Activated CD4-positive, alpha-beta T cell treated with anti-CD3 and anti-CD28 coated beads, Interleukin-2, Interleukin-4, amounts not matched to agents 100 ng/mL and 50 ng/mL, durations not matched to agents 16 hours and 8 hours (primary cell): ENCODE measurements around the gene RP2.

Experiments used
- DNase-seq: peaks from one replicate; pipeline ENCODE4 v3.0.0-alpha.2; 2020; ENCODE audit warnings: low spot score

The RP2 gene

GRCh38 chrX:46920235-46920634 is 83.4 kb downstream of the RP2 start:
- no peak for DNase-seq

GRCh38 chrX:46922611-46923010 is 85.8 kb downstream of the RP2 start:
- DNase-seq, result no peak

- no peak for DNase-seq
Observed at GRCh38 chrX:46927718-46928117, 90.9 kb downstream of the RP2 start.

- DNase-seq, result no peak
Observed at GRCh38 chrX:46929439-46930261, 92.8 kb downstream of the RP2 start.
